ENCODE measurements around the gene FBXL12.
"Not testable (repeated sequence)": the region's sequence is repeated elsewhere in the genome, so short reads cannot be mapped to it uniquely, and the experiment has no call there.

The FBXL12 gene

GRCh38 chr19:9827289-9828238, 8.7 kb upstream of the FBXL12 start, which contains the start of gene UBL5:
Gene UBL5, plus strand, starts transcription at chr19:9827918. Its CDS starts 420 bp downstream, at chr19:9828338.
- no peak for TF ChIP-seq CTCF (IDR thresholded peaks at IDR 0.05; ENCODE audit: extremely low read depth, missing control alignments)
- DNase-seq (ENCODE audit: low spot score): peak; percentile 89

- no peak for TF ChIP-seq CTCF (IDR thresholded peaks at IDR 0.05; ENCODE audit: extremely low read depth, missing control alignments)
- DNase-seq (ENCODE audit: low spot score): no peak
These were observed 4.9 kb upstream of the FBXL12 start for GRCh38 chr19:9823816-9824215.

- not testable (repeated sequence) for DNase-seq (ENCODE audit: low spot score)
These were observed 1.2 kb upstream of the FBXL12 start for GRCh38 chr19:9820034-9820433.

- no peak for DNase-seq (ENCODE audit: low spot score)
- no peak for TF ChIP-seq CTCF (IDR thresholded peaks at IDR 0.05; ENCODE audit: extremely low read depth, missing control alignments)
These were observed 674 bp upstream of the FBXL12 start for GRCh38 chr19:9819596-9819909.

- no peak for DNase-seq (ENCODE audit: low spot score)
- no peak for TF ChIP-seq CTCF (IDR thresholded peaks at IDR 0.05; ENCODE audit: extremely low read depth, missing control alignments)
These were observed 625 bp downstream of the FBXL12 start for GRCh38 chr19:9818175-9818733.

- DNase-seq (ENCODE audit: low spot score): no peak
- TF ChIP-seq CTCF (IDR thresholded peaks at IDR 0.05; ENCODE audit: extremely low read depth, missing control alignments): no peak
These were observed 7.7 kb downstream of the FBXL12 start for GRCh38 chr19:9811139-9811538.

- DNase-seq (ENCODE audit: low spot score): no peak
- TF ChIP-seq CTCF (IDR thresholded peaks at IDR 0.05; ENCODE audit: extremely low read depth, missing control alignments): no peak
These were observed 9.7 kb downstream of the FBXL12 start for GRCh38 chr19:9808855-9809824.

Measured in GM20000 (cell line).